Measurements from ENCODE around the gene CDH4.

CDH4 gene

GRCh38 chr20:61330441-61330840, 78.4 kb downstream of the CDH4 start:
- no peak for DNase-seq

GRCh38 chr20:61331543-61331942, 79.5 kb downstream of the CDH4 start:
- no peak for DNase-seq

- no peak for DNase-seq
Observed at GRCh38 chr20:61332016-61332975, 80.2 kb downstream of the CDH4 start.

GRCh38 chr20:61333484-61334108, 81.5 kb downstream of the CDH4 start:
- DNase-seq: no peak

- no peak for DNase-seq
Observed at GRCh38 chr20:61340157-61340556, 88.1 kb downstream of the CDH4 start.

- no peak for DNase-seq
Observed at GRCh38 chr20:61341605-61342004, 89.5 kb downstream of the CDH4 start.

GRCh38 chr20:61343934-61344333, 91.9 kb downstream of the CDH4 start:
- no peak for DNase-seq

GRCh38 chr20:61345656-61346055, 93.6 kb downstream of the CDH4 start:
- no peak for DNase-seq

GRCh38 chr20:61346996-61347395, 94.9 kb downstream of the CDH4 start:
- no peak for DNase-seq

GRCh38 chr20:61347443-61347842, 95.4 kb downstream of the CDH4 start:
- DNase-seq: no peak

- DNase-seq: no peak
Observed at GRCh38 chr20:61349447-61350165, 97.5 kb downstream of the CDH4 start.

- DNase-seq: no peak
Observed at GRCh38 chr20:61350500-61351250, 98.6 kb downstream of the CDH4 start.

- no peak for DNase-seq
Observed at GRCh38 chr20:61352346-61353260, 100.5 kb downstream of the CDH4 start.

- DNase-seq: no peak
Observed at GRCh38 chr20:61353261-61354000, 101.4 kb downstream of the CDH4 start.

GRCh38 chr20:61354001-61354390, 101.9 kb downstream of the CDH4 start:
- no peak for DNase-seq

- DNase-seq: no peak
Observed at GRCh38 chr20:61354501-61354900, 102.4 kb downstream of the CDH4 start.

- no peak for DNase-seq
Observed at GRCh38 chr20:61354901-61355495, 102.9 kb downstream of the CDH4 start.

- DNase-seq: no peak
Observed at GRCh38 chr20:61355585-61355984, 103.5 kb downstream of the CDH4 start.

- DNase-seq: no peak
Observed at GRCh38 chr20:61356196-61356595, 104.1 kb downstream of the CDH4 start.

- DNase-seq: no peak
Observed at GRCh38 chr20:61357119-61357518, 105.1 kb downstream of the CDH4 start.
